Stimulated activated CD8-positive, alpha-beta memory T cell treated with anti-CD3 and anti-CD28 coated beads, Interleukin-7, amount 100 ng/mL, for 4 hours (primary cell): ENCODE measurements around the gene TNFAIP8L1.

Source experiments
- DNase-seq, 2 donors: peaks; one replicate each; pipeline ENCODE4 v3.0.0-alpha.2; 2020; ENCODE audit warnings: low read depth in 2 of 2

TNFAIP8L1 gene

GRCh38 chr19:4702764-4703163 lies 63.4 kb downstream of the TNFAIP8L1 start:
- no peak for DNase-seq

GRCh38 chr19:4703671-4704316 lies 64.5 kb downstream of the TNFAIP8L1 start:
- DNase-seq, result no peak

GRCh38 chr19:4704317-4704673 lies 65.0 kb downstream of the TNFAIP8L1 start:
- DNase-seq, result no peak
